HCT116 (cell line): Measurements from ENCODE around the gene TPK1. TPM values are rescaled to one million over a fixed set of nuclear protein-coding genes. Genes with fewer than 3 reads are reported as not detected.

Experiments
- ATAC-seq: fragments of 200-7000 bp; cut with Tn5 transposase; 2 replicates; pipeline ENCODE4 v1.9.1; 2020; ENCODE audit warnings: mild to moderate bottlenecking, moderate library complexity
- BruUV-seq: library from RNA; stranded (reverse); fragments of 400-500 nt; replicated peaks from 2 replicates; lab custom pipeline; 2021; lab: Mats Ljungman, UMichigan
- CTCF ChIA-PET: fragments of 300-600 bp; sonication (Branson Sonifier 250); formaldehyde crosslinking; loops from one replicate; lab custom pipeline; 2021; ENCODE audit warnings: antibody characterized with exemption; lab: Charles Lee
- POLR2A ChIA-PET: fragments of 300-600, 350-600 bp; sonication (Branson Sonifier 250); formaldehyde crosslinking; loops from one replicate; lab custom pipeline; 2021; ENCODE audit warnings: antibody characterized with exemption; lab: Charles Lee
- RAD21 ChIA-PET, 2 experiments: fragments of 300-600 bp; sonication (Branson Sonifier 250); formaldehyde crosslinking; loops; one replicate each; lab custom pipeline; 2023; ENCODE audit warnings: low total read pairs in 2 of 2; ENCODE audit not compliant: uncharacterized antibody in 2 of 2, unreplicated experiment in 2 of 2, low non-redundant PET in 1 of 2; lab: Charles Lee
- DNase-seq: peaks from one replicate; pipeline ENCODE4 v3.0.0-alpha.2; 2010; ENCODE audit warnings: low read depth, low spot score
- H2AFZ ChIP-seq: fragments of 200-600 bp; shearing (Covaris generic), sonication (generic); 2 replicates; pipeline ENCODE4 v1.6.1; 2017; ENCODE audit warnings: low read depth, mixed run types, mixed read lengths, antibody characterized with exemption, low read length; ENCODE audit not compliant: poor library complexity, severe bottlenecking
- H3K27ac ChIP-seq: 2 replicates; pipeline ENCODE4 v1.5.1; 2012; ENCODE audit warnings: low read depth, low read length
- H3K27me3 ChIP-seq: fragments of 200-600 bp; sonication (generic); 2 replicates; pipeline ENCODE4 v1.6.1; 2016; ENCODE audit warnings: mixed run types, low read length, mixed read lengths; ENCODE audit not compliant: insufficient read depth
- H3K36me3 ChIP-seq, 2 experiments: fragments of 200-500 bp in 1 of 2; fragments of 200-600 bp in 1 of 2; sonication (Bioruptor generic) in 1 of 2; sonication (generic) in 1 of 2; 2 replicates each; pipeline versions ENCODE4 v1.5.1 to v1.6.1; 2014 to 2016; ENCODE audit warnings: low read length in 2 of 2, inconsistent platforms in 1 of 2, mixed read lengths in 1 of 2, mixed run types in 1 of 2; ENCODE audit not compliant: insufficient read depth in 2 of 2, control insufficient read depth in 1 of 2
- H3K4me1 ChIP-seq, 2 experiments: fragments of 200-600 bp in 1 of 2; sonication (generic) in 1 of 2; 2 replicates each; pipeline versions ENCODE4 v1.5.1 to v1.6.1; 2012 to 2017; ENCODE audit warnings: low read length in 2 of 2, inconsistent platforms in 1 of 2, mild to moderate bottlenecking in 1 of 2, mixed read lengths in 1 of 2, mixed run types in 1 of 2, moderate library complexity in 1 of 2; ENCODE audit not compliant: insufficient read depth in 2 of 2, control insufficient read depth in 1 of 2
- H3K4me2 ChIP-seq: fragments of 200-600 bp; sonication (generic); 2 replicates; pipeline ENCODE4 v1.6.1; 2017; ENCODE audit warnings: mixed run types, low read length, mixed read lengths
- H3K4me3 ChIP-seq, 2 experiments: fragments of 200-600 bp in 1 of 2; sonication (generic) in 1 of 2; replicated peaks in 1 of 2; 2 replicates each; pipeline ENCODE4 v1.5.1; 2011 to 2016; ENCODE audit warnings: low read length in 2 of 2, control low read depth in 1 of 2, low read depth in 1 of 2, mild to moderate bottlenecking in 1 of 2, mixed read lengths in 1 of 2, mixed run types in 1 of 2
- H3K79me2 ChIP-seq: fragments of 200-600 bp; sonication (generic); 2 replicates; pipeline ENCODE4 v1.6.1; 2017; ENCODE audit warnings: mild to moderate bottlenecking, mixed run types, low read length, moderate library complexity, mixed read lengths; ENCODE audit not compliant: insufficient read depth
- H3K9ac ChIP-seq: fragments of 200-600 bp; sonication (generic); 2 replicates; pipeline ENCODE4 v1.6.1; 2016; ENCODE audit warnings: low read length, mixed read lengths
- H3K9me2 ChIP-seq: fragments of 200-600 bp; sonication (generic), shearing (Covaris generic); 2 replicates; pipeline ENCODE4 v1.6.1; 2017; ENCODE audit warnings: mixed run types, mild to moderate bottlenecking, moderate library complexity; ENCODE audit not compliant: insufficient read depth
- H3K9me3 ChIP-seq, 2 experiments: fragments of 200-500 bp in 1 of 2; fragments of 200-600 bp in 1 of 2; sonication (Bioruptor generic) in 1 of 2; sonication (generic) in 1 of 2; 2 replicates each; pipeline ENCODE4 v1.6.1; 2014 to 2017; ENCODE audit warnings: low read length in 2 of 2, mixed read lengths in 2 of 2, inconsistent platforms in 1 of 2, low read depth in 1 of 2, mild to moderate bottlenecking in 1 of 2, mixed run types in 1 of 2, moderate library complexity in 1 of 2; ENCODE audit not compliant: control insufficient read depth in 1 of 2, insufficient read depth in 1 of 2
- H4K20me1 ChIP-seq: fragments of 200-600 bp; sonication (generic), shearing (Covaris generic); 2 replicates; pipeline ENCODE4 v1.6.1; 2017; ENCODE audit warnings: mixed run types, mild to moderate bottlenecking, moderate library complexity; ENCODE audit not compliant: insufficient read depth
- MAX ChIP-seq: IDR thresholded peaks from 2 replicates; pipeline ENCODE4 v1.6.1; 2012
- SIN3A ChIP-seq: IDR thresholded peaks from 2 replicates; pipeline ENCODE4 v1.6.1; 2012; ENCODE audit warnings: low read depth
- ZFX ChIP-seq: fragments of 450-650 bp; IDR thresholded peaks from 2 replicates; pipeline ENCODE4 v1.6.1; 2017
- ZNF274 ChIP-seq: fragments of 200-500 bp; sonication (Bioruptor generic); IDR thresholded peaks from 2 replicates; pipeline ENCODE4 v1.6.1; 2014; ENCODE audit warnings: mild to moderate bottlenecking, low read depth, low read length, inconsistent platforms
- intact Hi-C: fragments of 100-400 bp; cut with micrococcal nuclease; formaldehyde crosslinking; loops from 2 replicates; pipeline ENCODE4 v1.10.0; 2022
- total RNA-seq: library from RNA; stranded (reverse); gene quantifications from one replicate; pipeline ENCODE4 v1.2.1, GENCODE V29; 2021; ENCODE audit not compliant: unreplicated experiment
- TF ChIP-seq, protein P1 (sequence below): IDR thresholded peaks from 2 replicates; pipeline ENCODE4 v1.6.1; 2012

The TPK1 gene
- total RNA-seq, 1 experiment from 2014 or later, result 5.4 TPM

- H3K36me3 ChIP-seq, result no peaks in the 10 kb centered on the region
- H3K27ac ChIP-seq, result no peak overlapping the region
- no peaks in the 10 kb centered on the region for H3K9me2 ChIP-seq
- no peak for TF ChIP-seq ZNF274
- no peak for TF ChIP-seq ZFX
- no peak for TF ChIP-seq MAX
- TF ChIP-seq SIN3A, result no peak
- H3K9ac ChIP-seq, result no peak overlapping the region
- no peak overlapping the region for H3K4me3 ChIP-seq
- POLR2A ChIA-PET, result no interaction called here
- H4K20me1 ChIP-seq, result no peaks in the 10 kb centered on the region
- no peak overlapping the region for H3K4me2 ChIP-seq
- ATAC-seq (no peak), DNase-seq (no peak)
- no peaks in the 10 kb centered on the region for H3K27me3 ChIP-seq
- H3K9me3 ChIP-seq, result no peaks in the 10 kb centered on the region
- H3K4me1 ChIP-seq, result no peaks in the 10 kb centered on the region
- H3K79me2 ChIP-seq, result no peaks in the 10 kb centered on the region
- CTCF ChIA-PET, result no interaction called here
- intact Hi-C loops, result no loop called here
- BruUV-seq, result no TSS peak
- RAD21 ChIA-PET, result no interaction called here
- H2AFZ ChIP-seq, result no peak overlapping the region
Observed at GRCh38 chr7:144527051-144527471, 308.8 kb downstream of the TPK1 start.

DNA sequence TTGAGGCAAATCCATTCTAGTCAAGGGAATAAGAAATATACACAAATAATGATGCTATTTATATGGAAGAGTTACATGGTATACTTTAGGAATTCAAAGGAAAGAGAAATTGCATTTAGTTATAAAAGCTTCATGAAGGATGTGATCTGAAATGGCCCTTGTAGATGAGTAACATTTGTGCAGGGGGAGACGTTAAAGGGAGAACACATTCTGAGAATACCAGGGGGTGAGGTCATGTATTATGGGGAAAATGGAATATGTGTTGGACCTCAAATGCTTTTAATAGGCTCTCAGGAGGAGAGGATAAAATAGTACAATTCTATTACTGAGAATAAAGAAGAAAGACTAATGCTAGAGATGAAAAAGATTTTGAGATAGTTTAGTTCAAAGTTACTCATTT is 309.9 kb downstream of the TPK1 start:
- Histone ChIP-seq H3K4me2 (no peak overlapping the region), H3K9me2 (no peaks in the 10 kb centered on the region), H3K4me1 (no peaks in the 10 kb centered on the region), H4K20me1 (no peaks in the 10 kb centered on the region), H3K9ac (no peak overlapping the region), H3K4me3 (no peak overlapping the region), H3K36me3 (no peaks in the 10 kb centered on the region), H3K9me3 (no peaks in the 10 kb centered on the region), H3K27me3 (no peaks in the 10 kb centered on the region), H3K79me2 (no peaks in the 10 kb centered on the region), H3K27ac (no peak overlapping the region), H2AFZ (no peak overlapping the region)
- DNase-seq (no peak), ATAC-seq (no peak)
- BruUV-seq, result no TSS peak
- POLR2A ChIA-PET, result no interaction called here
- RAD21 ChIA-PET, result no interaction called here
- intact Hi-C loops, result loop anchor here (2.0 kb wide), 1 partner anchor 15 kb away; no protein-coding TSS in a partner anchor
- CTCF ChIA-PET, result no interaction called here
- TF ChIP-seq MAX, result no peak
- TF ChIP-seq, protein P1, sequence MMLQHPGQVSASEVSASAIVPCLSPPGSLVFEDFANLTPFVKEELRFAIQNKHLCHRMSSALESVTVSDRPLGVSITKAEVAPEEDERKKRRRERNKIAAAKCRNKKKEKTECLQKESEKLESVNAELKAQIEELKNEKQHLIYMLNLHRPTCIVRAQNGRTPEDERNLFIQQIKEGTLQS, result no peak
